H1 (cell line): Measurements from ENCODE around the gene POLR3GL.

Source experiments
- POLR2A ChIP-seq, 2 experiments: IDR thresholded peaks; 1 replicate in 1 of 2; 2 replicates in 1 of 2; pipeline ENCODE4 v1.6.1; 2011; ENCODE audit warnings: low read depth in 2 of 2, low read length in 2 of 2, mild to moderate bottlenecking in 2 of 2; ENCODE audit errors: control extremely low read depth in 1 of 2
- TF ChIP-seq, protein P1 (sequence below): IDR thresholded peaks from 2 replicates; pipeline ENCODE4 v1.6.1; 2012; ENCODE audit warnings: inconsistent platforms
- TF ChIP-seq, protein P2 (sequence below), 3 experiments: IDR thresholded peaks; 1 replicate in 2 of 3; 2 replicates in 1 of 3; pipeline versions ENCODE4 v1.5.1 to v1.6.1; 2011; ENCODE audit warnings: low read length in 3 of 3, mild to moderate bottlenecking in 3 of 3, inconsistent platforms in 2 of 3, low read depth in 1 of 3, moderate library complexity in 1 of 3; ENCODE audit not compliant: insufficient read depth in 1 of 3; ENCODE audit errors: control extremely low read depth in 1 of 3

GRCh38 chr1:145974721-145975120 lies 10.2 kb downstream of the POLR3GL start:
- TF ChIP-seq, protein P1, sequence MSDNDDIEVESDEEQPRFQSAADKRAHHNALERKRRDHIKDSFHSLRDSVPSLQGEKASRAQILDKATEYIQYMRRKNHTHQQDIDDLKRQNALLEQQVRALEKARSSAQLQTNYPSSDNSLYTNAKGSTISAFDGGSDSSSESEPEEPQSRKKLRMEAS: no peak
- TF ChIP-seq POLR2A (IDR thresholded peaks at IDR 0.05; ENCODE audit: control extremely low read depth in 1 of 2, low read depth in 2 of 2, low read length in 2 of 2): no peak
- TF ChIP-seq, protein P2, sequence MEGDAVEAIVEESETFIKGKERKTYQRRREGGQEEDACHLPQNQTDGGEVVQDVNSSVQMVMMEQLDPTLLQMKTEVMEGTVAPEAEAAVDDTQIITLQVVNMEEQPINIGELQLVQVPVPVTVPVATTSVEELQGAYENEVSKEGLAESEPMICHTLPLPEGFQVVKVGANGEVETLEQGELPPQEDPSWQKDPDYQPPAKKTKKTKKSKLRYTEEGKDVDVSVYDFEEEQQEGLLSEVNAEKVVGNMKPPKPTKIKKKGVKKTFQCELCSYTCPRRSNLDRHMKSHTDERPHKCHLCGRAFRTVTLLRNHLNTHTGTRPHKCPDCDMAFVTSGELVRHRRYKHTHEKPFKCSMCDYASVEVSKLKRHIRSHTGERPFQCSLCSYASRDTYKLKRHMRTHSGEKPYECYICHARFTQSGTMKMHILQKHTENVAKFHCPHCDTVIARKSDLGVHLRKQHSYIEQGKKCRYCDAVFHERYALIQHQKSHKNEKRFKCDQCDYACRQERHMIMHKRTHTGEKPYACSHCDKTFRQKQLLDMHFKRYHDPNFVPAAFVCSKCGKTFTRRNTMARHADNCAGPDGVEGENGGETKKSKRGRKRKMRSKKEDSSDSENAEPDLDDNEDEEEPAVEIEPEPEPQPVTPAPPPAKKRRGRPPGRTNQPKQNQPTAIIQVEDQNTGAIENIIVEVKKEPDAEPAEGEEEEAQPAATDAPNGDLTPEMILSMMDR (IDR thresholded peaks at IDR 0.05; ENCODE audit: control extremely low read depth in 1 of 3, insufficient read depth in 1 of 3, low read depth in 1 of 3, low read length in 3 of 3): no peak
